GM21447 (cell line): ENCODE results near the gene ACKR3.

Experiments
- ATAC-seq: cut with Tn5 transposase; IDR thresholded peaks from one replicate; pipeline ENCODE4 v1.9.1; 2021; ENCODE audit not compliant: unreplicated experiment

ACKR3 gene

DNA sequence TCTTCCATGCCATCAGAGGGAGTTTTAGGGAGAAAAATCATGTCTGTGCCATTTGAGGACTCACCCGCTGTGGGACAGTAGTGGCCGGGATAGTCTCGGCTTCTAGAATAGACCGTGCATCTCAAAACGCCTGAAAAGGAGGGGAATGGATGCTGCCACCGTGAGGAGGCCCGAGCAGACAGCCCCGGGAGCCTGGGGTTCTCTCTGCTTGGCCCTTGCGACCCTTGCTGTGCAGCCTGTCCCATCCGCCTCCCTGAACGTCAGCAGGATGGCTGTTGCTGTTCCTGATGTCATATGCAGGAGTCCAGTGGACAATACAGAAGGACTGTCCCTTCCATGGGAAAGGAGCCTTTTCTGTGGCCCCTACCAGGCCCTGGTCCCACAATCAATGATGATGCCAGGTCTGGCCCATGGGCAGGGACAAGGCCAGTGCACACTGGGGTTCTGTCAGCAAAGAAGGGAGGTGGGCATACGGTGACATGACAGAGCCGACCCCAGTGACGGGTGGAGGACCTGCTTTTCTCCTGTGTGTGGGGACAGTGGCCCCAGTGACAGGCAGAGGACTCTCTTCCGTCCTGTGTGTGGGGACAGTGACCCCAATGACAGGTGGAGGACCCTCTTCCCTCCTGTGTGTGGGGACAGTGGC is 58.8 kb downstream of the ACKR3 start:
- ATAC-seq, result no peak

GRCh38 chr2:236628981-236629605 is 59.5 kb downstream of the ACKR3 start:
- no peak for ATAC-seq

GRCh38 chr2:236629961-236630872 is 60.6 kb downstream of the ACKR3 start:
- no peak for ATAC-seq

- no peak for ATAC-seq
Measured at GRCh38 chr2:236631281-236631855, 61.7 kb downstream of the ACKR3 start.

DNA sequence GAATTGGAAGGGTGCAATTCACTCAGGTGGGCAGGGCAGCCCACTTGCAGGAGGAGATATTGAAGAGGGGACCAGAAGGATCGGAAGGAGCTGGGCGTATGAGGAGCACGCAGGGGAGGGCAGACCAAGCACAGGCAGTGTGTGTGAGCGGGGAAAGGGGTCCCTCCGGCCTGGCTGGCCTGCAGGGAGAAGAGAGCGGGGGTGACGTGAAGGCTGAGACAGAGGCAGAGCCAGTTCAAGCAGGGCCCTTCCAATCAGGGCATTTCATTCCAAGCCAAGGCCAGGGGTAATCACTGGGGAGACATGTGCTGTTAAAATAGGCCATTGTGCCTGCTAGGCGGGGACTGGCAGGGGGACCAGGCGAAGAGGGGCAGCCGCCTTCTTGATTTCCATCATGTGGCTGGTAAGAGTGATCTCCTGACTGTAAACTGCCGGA is 62.2 kb downstream of the ACKR3 start:
- ATAC-seq, result no peak
